H1 (cell line): ENCODE measurements around the gene BEST1. TPM values are rescaled to one million over a fixed set of nuclear protein-coding genes. Genes with fewer than 3 reads are reported as not detected.

ENCODE experiments used
- CTCF ChIA-PET: fragments of 300-600 bp; sonication (Branson Sonifier 250); formaldehyde crosslinking; loops from one replicate; lab custom pipeline; 2021; ENCODE audit not compliant: partially characterized antibody; lab: Charles Lee
- POLR2A ChIA-PET: fragments of 300-600 bp; sonication (Branson Sonifier 250); formaldehyde crosslinking; loops from one replicate; lab custom pipeline; 2021; ENCODE audit warnings: inconsistent platforms; ENCODE audit not compliant: partially characterized antibody; lab: Charles Lee
- DNase-seq, 2 experiments: peaks; one replicate each; pipeline versions ENCODE4 v3.0.0 to v3.0.0-alpha.2; 2010 to 2022; ENCODE audit warnings: low spot score in 2 of 2, low read depth in 1 of 2, mixed read lengths in 1 of 2
- FAIRE-seq: peaks from 2 replicates; lab custom pipeline; 2011; peaks lifted over from hg19 to GRCh38; lab: Jason Lieb, UNC
- H2AFZ ChIP-seq: 2 replicates; pipeline ENCODE4 v1.8.1; 2012; ENCODE audit warnings: low read length, inconsistent platforms
- H2AK5ac ChIP-seq: 2 replicates; pipeline ENCODE4 v1.6.1; 2013; ENCODE audit warnings: low read depth, low read length
- H2BK120ac ChIP-seq: replicated peaks from 2 replicates; pipeline ENCODE3; 2013; ENCODE audit warnings: low read depth, low read length, inconsistent platforms
- H2BK12ac ChIP-seq: 2 replicates; pipeline ENCODE4 v1.6.1; 2013; ENCODE audit warnings: low read depth, low read length
- H2BK15ac ChIP-seq: 2 replicates; pipeline ENCODE4 v1.6.1; 2013; ENCODE audit warnings: low read length
- H2BK20ac ChIP-seq: 2 replicates; pipeline ENCODE4 v1.6.1; 2013; ENCODE audit warnings: low read length
- H2BK5ac ChIP-seq: 2 replicates; pipeline ENCODE4 v1.6.1; 2013; ENCODE audit warnings: low read depth, low read length
- H3K14ac ChIP-seq: 2 replicates; pipeline ENCODE4 v1.6.1; 2013; ENCODE audit warnings: inconsistent platforms; ENCODE audit not compliant: insufficient read length
- H3K18ac ChIP-seq: 2 replicates; pipeline ENCODE4 v1.6.1; 2013; ENCODE audit warnings: low read length; ENCODE audit errors: extremely low read depth
- H3K23ac ChIP-seq: 2 replicates; pipeline ENCODE4 v1.6.1; 2013; ENCODE audit warnings: inconsistent platforms; ENCODE audit not compliant: insufficient read length
- H3K23me2 ChIP-seq: 2 replicates; pipeline ENCODE4 v1.6.1; 2013; ENCODE audit warnings: low read depth, low read length
- H3K27ac ChIP-seq: 2 replicates; pipeline ENCODE4 v1.6.1; 2011; ENCODE audit warnings: low read depth, low read length, inconsistent platforms
- H3K27me3 ChIP-seq, 4 experiments: replicated peaks in 1 of 4; 1 replicate in 1 of 4; 2 replicates in 3 of 4; pipeline versions ENCODE4 v1.6.1 to v1.8.1; 2011 to 2013; ENCODE audit warnings: low read length in 3 of 4, mild to moderate bottlenecking in 3 of 4, inconsistent platforms in 2 of 4, mixed read lengths in 2 of 4, moderate library complexity in 1 of 4; ENCODE audit not compliant: control insufficient read depth in 3 of 4, insufficient read depth in 3 of 4; ENCODE audit errors: extremely low read depth in 1 of 4
- H3K36me3 ChIP-seq, 4 experiments: 2 replicates each; pipeline versions ENCODE4 v1.6.1 to v1.8.1; 2011 to 2013; ENCODE audit warnings: mild to moderate bottlenecking in 4 of 4, low read length in 3 of 4, moderate library complexity in 2 of 4, control low read depth in 1 of 4, inconsistent platforms in 1 of 4; ENCODE audit not compliant: insufficient read depth in 4 of 4, control insufficient read depth in 2 of 4
- H3K4ac ChIP-seq: replicated peaks from 2 replicates; pipeline ENCODE3; 2013; ENCODE audit warnings: low read length, low read depth, mixed read lengths, inconsistent platforms; ENCODE audit not compliant: insufficient read length
- H3K4me1 ChIP-seq, 4 experiments: replicated peaks in 1 of 4; 1 replicate in 1 of 4; 2 replicates in 3 of 4; pipeline versions ENCODE4 v1.6.1 to v1.8.1; 2011 to 2013; ENCODE audit warnings: low read length in 3 of 4, inconsistent platforms in 2 of 4, mixed read lengths in 1 of 4; ENCODE audit not compliant: insufficient read depth in 4 of 4, control insufficient read depth in 3 of 4
- H3K4me2 ChIP-seq, 2 experiments: 2 replicates each; pipeline versions ENCODE4 v1.6.1 to v1.8.1; 2011 to 2013; ENCODE audit warnings: low read depth in 2 of 2, low read length in 2 of 2, control low read depth in 1 of 2, inconsistent platforms in 1 of 2, mild to moderate bottlenecking in 1 of 2; ENCODE audit not compliant: insufficient read depth in 1 of 2
- H3K4me3 ChIP-seq, 4 experiments: fragments of 200-600, 300-600 bp in 1 of 4; sonication (generic), shearing (Covaris generic), sonication (Bioruptor Twin) in 1 of 4; 2 replicates each; pipeline versions ENCODE4 v1.5.1 to v1.8.1; 2011 to 2016; ENCODE audit warnings: low read length in 4 of 4, low read depth in 3 of 4, control low read depth in 2 of 4, inconsistent platforms in 2 of 4, mild to moderate bottlenecking in 2 of 4, mixed read lengths in 1 of 4, moderate library complexity in 1 of 4; ENCODE audit not compliant: insufficient read depth in 2 of 4; ENCODE audit errors: extremely low read depth in 1 of 4
- H3K56ac ChIP-seq: replicated peaks from 2 replicates; pipeline ENCODE3; 2013; ENCODE audit warnings: low read depth, mild to moderate bottlenecking, mixed read lengths, low read length, inconsistent platforms; ENCODE audit not compliant: insufficient read length
- H3K79me1 ChIP-seq: 2 replicates; pipeline ENCODE4 v1.6.1; 2013; ENCODE audit warnings: low read depth, low read length, control low read depth
- H3K79me2 ChIP-seq, 2 experiments: 2 replicates each; pipeline versions ENCODE4 v1.6.1 to v1.8.1; 2012 to 2013; ENCODE audit warnings: low read length in 2 of 2, mild to moderate bottlenecking in 2 of 2, inconsistent platforms in 1 of 2; ENCODE audit not compliant: insufficient read depth in 2 of 2, control insufficient read depth in 1 of 2
- H3K9ac ChIP-seq, 4 experiments: replicated peaks in 1 of 4; 1 replicate in 1 of 4; 2 replicates in 3 of 4; pipeline versions ENCODE4 v1.6.1 to v1.8.1; 2011 to 2013; ENCODE audit warnings: low read depth in 3 of 4, low read length in 3 of 4, control low read depth in 2 of 4, mild to moderate bottlenecking in 2 of 4, moderate library complexity in 2 of 4, inconsistent platforms in 1 of 4; ENCODE audit errors: extremely low read depth in 1 of 4
- H3K9me3 ChIP-seq, 2 experiments: 2 replicates each; pipeline versions ENCODE4 v1.6.1 to v1.8.1; 2012 to 2013; ENCODE audit warnings: mild to moderate bottlenecking in 2 of 2, moderate library complexity in 2 of 2, control low read depth in 1 of 2, inconsistent platforms in 1 of 2, low read depth in 1 of 2, low read length in 1 of 2, mixed read lengths in 1 of 2; ENCODE audit not compliant: insufficient read depth in 2 of 2
- H4K20me1 ChIP-seq, 2 experiments: replicated peaks in 1 of 2; 2 replicates each; pipeline versions ENCODE3 to v1.8.1; 2011 to 2013; ENCODE audit warnings: inconsistent platforms in 2 of 2, low read length in 2 of 2, mild to moderate bottlenecking in 1 of 2; ENCODE audit not compliant: insufficient read depth in 2 of 2, control insufficient read depth in 1 of 2
- H4K5ac ChIP-seq: 2 replicates; pipeline ENCODE4 v1.6.1; 2013; ENCODE audit warnings: low read length, low read depth, mixed read lengths, inconsistent platforms; ENCODE audit not compliant: insufficient read length
- H4K8ac ChIP-seq: 2 replicates; pipeline ENCODE4 v1.8.0; 2013; ENCODE audit warnings: mild to moderate bottlenecking, moderate library complexity, low read length, inconsistent platforms; ENCODE audit not compliant: insufficient read depth; ENCODE audit errors: extremely low read depth
- H4K91ac ChIP-seq: replicated peaks from 2 replicates; pipeline ENCODE3; 2013; ENCODE audit warnings: low read length, mixed read lengths, inconsistent platforms; ENCODE audit not compliant: insufficient read length
- ATF3 ChIP-seq: IDR thresholded peaks from 2 replicates; pipeline ENCODE4 v1.6.1; 2011; ENCODE audit warnings: low read depth, mild to moderate bottlenecking, low read length; ENCODE audit not compliant: insufficient read depth
- CEBPB ChIP-seq: IDR thresholded peaks from 2 replicates; pipeline ENCODE4 v1.6.1; 2012; ENCODE audit warnings: low read depth, low read length
- WGBS, 2 experiments: shearing (Covaris generic) in 1 of 2; methylation state at CpG; one replicate each; pipeline versions ENCODE4 v1.1.6 to v1.1.7; 2013 to 2015; ENCODE audit warnings: low lambda C conversion rate in 2 of 2, mixed read lengths in 2 of 2, inconsistent platforms in 1 of 2, low coverage in 1 of 2, missing lambda C conversion rate in 1 of 2; ENCODE audit not compliant: insufficient replicate concordance in 2 of 2, insufficient coverage in 1 of 2, insufficient read length in 1 of 2; ENCODE audit errors: extremely low coverage in 1 of 2, missing lambda C conversion rate in 1 of 2; 5-methylcytosine and 5-hydroxymethylcytosine counted together
- polyA plus RNA-seq, 7 experiments: library from polyadenylated mRNA; depleted of rRNA in 3 of 7; stranded (reverse) in 5 of 7; unstranded in 2 of 7; fragments of >200 nt in 5 of 7; fragments of 200-250 nt in 2 of 7; gene quantifications; 1 replicate in 5 of 7; 2 replicates in 1 of 7; 4 replicates in 1 of 7; pipeline versions ENCODE4 v1.2.1 to v1.2.3, GENCODE V29; 2011 to 2013; ENCODE audit warnings: missing spikeins in 2 of 7, mixed read lengths in 2 of 7
- total RNA-seq: library from RNA; stranded (reverse); fragmentation: NEBNext Ultra II Directional; extraction: Animal tissue kit (Norgen Biotek cat#: 25700); gene quantifications from 2 replicates; pipeline ENCODE4 v1.2.1, GENCODE V29; 2021

The BEST1 gene
- total and polyA plus RNA-seq, 2 of the 8 experiments (the other 6 are each of a cell fraction or from before 2014, with no cell fraction given), result 0.22 to 0.62 TPM

DNA sequence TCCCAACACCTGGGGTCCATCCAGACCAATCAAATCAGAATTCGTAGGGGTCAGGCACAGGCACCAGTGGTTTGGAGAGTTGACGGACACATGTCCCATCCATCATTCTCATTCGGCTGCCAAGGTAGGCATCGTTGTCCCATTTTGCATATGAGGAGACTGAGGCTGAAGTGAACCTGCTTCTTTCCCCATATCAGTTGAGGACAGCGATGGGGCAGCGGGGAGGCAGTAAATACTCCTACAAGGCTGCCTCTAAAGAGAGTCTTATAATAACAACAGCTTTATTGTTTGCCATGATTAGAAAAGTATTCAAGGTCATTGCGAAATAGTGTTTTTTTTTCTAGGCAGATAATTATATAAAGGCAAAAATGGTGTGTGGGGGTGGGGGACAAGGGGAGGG, 1.6 kb upstream of the BEST1 start:
- no peaks in the 10 kb centered on the region for H3K36me3 ChIP-seq
- H3K9me3 ChIP-seq, result no peaks in the 10 kb centered on the region
- no peaks in the 10 kb centered on the region; a peak in 1 of 7 replicates for H3K4me1 ChIP-seq
- no peak overlapping the region for H2BK20ac ChIP-seq
- H4K5ac ChIP-seq, result no peak overlapping the region
- 84% methylated on average over 7 of the region's 7 CpGs; no CpG with 5 or more reads in 1 of the 2 experiments for WGBS, 2 experiments
- no peak overlapping the region for H3K23ac ChIP-seq
- H3K23me2 ChIP-seq, result no peaks in the 10 kb centered on the region; the same call in 1 of the 2 replicates
- no peak overlapping the region for H3K4me3 ChIP-seq
- H4K91ac ChIP-seq, result no peak overlapping the region
- FAIRE-seq (no peak), DNase-seq (no peak)
- no peak overlapping the region for H3K27ac ChIP-seq
- no peak overlapping the region for H2BK15ac ChIP-seq
- no peaks in the 10 kb centered on the region for H3K79me1 ChIP-seq
- POLR2A ChIA-PET, result interaction anchor here (0.9 to 22.2 kb wide), 12 partner anchors 9 to 155 kb away, joined by 3 to 458 read pairs (median 4); partner anchors contain the start of gene FTH1
- H3K14ac ChIP-seq, result no peak overlapping the region
- H2BK5ac ChIP-seq, result no peak overlapping the region
- H3K18ac ChIP-seq, result no peak overlapping the region
- H2BK12ac ChIP-seq, result no peak overlapping the region
- H3K9ac ChIP-seq, result no peak overlapping the region
- no peak for TF ChIP-seq ATF3
- TF ChIP-seq CEBPB, result peak; percentile 37; the same call in 1 of the 2 replicates
- H2AFZ ChIP-seq, result no peak overlapping the region
- H3K4ac ChIP-seq, result no peak overlapping the region
- no peak overlapping the region for H2BK120ac ChIP-seq
- H3K79me2 ChIP-seq, result no peaks in the 10 kb centered on the region
- no peak overlapping the region for H3K4me2 ChIP-seq
- no peak overlapping the region for H4K8ac ChIP-seq
- H2AK5ac ChIP-seq, result no peak overlapping the region; the same call in 1 of the 2 replicates
- H3K27me3 ChIP-seq, result no peaks in the 10 kb centered on the region
- H3K56ac ChIP-seq, result no peak overlapping the region
- no peaks in the 10 kb centered on the region for H4K20me1 ChIP-seq
- CTCF ChIA-PET, result interaction anchor here (0.6 to 10.3 kb wide), 41 partner anchors 9 to 259 kb away, joined by 3 to 658 read pairs (median 6); partner anchors contain the start of genes FADS3, FEN1 and FTH1
